ENCODE results near the gene TMEM163. TPM values are rescaled to one million over a fixed set of nuclear protein-coding genes. Genes with fewer than 3 reads are reported as not detected.
A peak's percentile ranks its signal among the peaks of the same experiment; 100 is the strongest.

Gene TMEM163
- total and polyA plus RNA-seq, 3 donors from 2014 or later = 24.0 to 44.3 (median 37.3) TPM

DNA sequence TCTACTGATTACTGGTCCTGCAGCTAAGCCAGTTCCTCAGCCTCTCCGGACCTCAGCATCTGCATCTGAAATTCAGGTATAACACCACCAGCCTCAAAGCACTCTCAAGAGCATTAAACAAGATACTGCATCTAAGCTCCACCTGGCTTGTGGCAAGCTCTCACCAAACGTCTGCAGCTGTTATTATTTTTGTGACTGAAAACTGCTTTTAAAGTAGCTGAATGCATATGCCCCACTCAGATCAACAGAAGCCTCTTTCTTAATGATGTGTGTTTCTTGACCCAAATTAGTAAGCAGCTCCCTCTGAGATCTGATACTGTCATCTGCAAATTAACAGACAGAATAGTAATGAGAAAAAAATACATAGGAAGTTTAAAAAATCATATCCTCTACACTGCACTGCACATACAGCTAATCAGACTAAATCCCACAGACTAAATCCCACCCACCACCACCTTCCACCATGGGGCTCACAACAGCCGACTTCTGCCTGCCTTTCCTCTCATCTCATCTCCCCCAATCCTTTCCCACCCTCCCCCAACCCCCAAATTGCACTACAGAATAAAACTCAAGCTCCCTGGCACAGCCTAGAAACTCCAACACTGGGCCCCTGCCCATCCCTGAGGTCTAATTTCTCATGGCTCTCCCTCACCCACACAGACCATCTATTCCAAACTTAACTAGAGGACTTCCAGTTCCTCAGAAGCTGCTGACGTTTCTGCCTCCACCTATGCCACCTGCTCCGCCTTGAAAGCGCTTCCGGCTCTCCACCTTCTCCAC is 52.9 kb downstream of the TMEM163 start:
- H3K4me3 ChIP-seq = no peak overlapping the region
- peaks cover 7% of the 10 kb centered on the region for H3K4me1 ChIP-seq
- TF ChIP-seq, protein P1, sequence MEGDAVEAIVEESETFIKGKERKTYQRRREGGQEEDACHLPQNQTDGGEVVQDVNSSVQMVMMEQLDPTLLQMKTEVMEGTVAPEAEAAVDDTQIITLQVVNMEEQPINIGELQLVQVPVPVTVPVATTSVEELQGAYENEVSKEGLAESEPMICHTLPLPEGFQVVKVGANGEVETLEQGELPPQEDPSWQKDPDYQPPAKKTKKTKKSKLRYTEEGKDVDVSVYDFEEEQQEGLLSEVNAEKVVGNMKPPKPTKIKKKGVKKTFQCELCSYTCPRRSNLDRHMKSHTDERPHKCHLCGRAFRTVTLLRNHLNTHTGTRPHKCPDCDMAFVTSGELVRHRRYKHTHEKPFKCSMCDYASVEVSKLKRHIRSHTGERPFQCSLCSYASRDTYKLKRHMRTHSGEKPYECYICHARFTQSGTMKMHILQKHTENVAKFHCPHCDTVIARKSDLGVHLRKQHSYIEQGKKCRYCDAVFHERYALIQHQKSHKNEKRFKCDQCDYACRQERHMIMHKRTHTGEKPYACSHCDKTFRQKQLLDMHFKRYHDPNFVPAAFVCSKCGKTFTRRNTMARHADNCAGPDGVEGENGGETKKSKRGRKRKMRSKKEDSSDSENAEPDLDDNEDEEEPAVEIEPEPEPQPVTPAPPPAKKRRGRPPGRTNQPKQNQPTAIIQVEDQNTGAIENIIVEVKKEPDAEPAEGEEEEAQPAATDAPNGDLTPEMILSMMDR (IDR thresholded peaks at IDR 0.05) = no peak
- no peak for TF ChIP-seq POLR2A (IDR thresholded peaks at IDR 0.05)
- WGBS, 2 donors = 86 to 89% methylated on average over 7 of the region's 7 CpGs
- H3K27ac ChIP-seq = no peak overlapping the region
- no peaks in the 10 kb centered on the region for H3K9me3 ChIP-seq
- no peaks in the 10 kb centered on the region for H3K27me3 ChIP-seq
- H3K36me3 ChIP-seq (ENCODE audit: low read depth, missing control alignments) = no peaks in the 10 kb centered on the region
- DNase-seq = no peak
- intact Hi-C loops (cut with DNase I; ENCODE audit: low total_unique reads) = no loop called here

DNA sequence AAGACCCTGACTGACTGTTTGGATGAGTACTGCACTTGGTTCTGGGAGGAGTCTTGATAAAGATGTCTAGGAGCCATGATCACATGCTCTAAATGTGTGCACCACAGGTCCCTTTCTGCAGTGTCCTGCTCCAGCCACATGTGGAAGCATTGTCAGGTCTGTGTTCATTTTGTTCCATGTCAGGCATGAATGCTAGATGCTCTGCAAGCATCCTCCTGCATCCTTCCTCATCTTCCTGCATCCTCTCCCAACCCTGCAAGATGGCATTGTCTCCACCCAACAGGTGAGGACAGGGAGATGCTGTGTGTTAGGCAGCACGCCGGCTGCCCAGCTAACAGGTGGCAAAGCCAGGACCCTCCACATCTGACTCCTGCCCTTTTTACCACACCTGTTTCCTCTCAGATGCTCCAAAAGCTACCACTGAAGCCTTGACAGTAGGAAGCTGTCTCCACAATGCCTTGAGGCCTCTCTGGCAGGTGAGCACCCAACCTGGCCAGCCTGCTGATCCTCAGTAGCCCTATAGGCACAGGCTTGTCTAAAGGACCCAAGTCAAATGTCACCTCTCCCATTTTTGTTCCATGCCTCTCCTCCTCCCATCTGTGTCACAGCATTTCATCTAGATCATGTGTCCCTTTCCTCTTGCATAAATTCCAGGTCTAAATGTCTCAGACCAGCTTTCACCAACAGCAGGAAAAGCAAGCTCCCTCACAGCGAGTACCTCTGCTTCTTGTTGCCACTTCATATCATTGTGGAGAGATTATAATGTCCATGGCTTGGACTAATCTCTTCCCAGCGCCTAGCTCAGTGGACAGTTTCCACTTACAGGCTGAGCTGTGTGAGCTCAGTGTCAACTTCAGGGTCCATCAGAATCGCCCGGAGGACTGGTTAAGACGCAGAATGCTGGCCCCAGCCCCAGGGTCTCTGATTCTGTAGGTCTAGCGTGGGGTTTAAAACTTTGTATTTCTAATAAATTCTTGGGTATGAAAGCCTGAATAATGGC is 55.0 kb downstream of the TMEM163 start:
- 74 to 87% methylated on average over 8 of the region's 8 CpGs for WGBS, 2 donors
- H3K27ac ChIP-seq = no peak overlapping the region
- TF ChIP-seq, protein P1 (IDR thresholded peaks at IDR 0.05) = no peak
- no peak for TF ChIP-seq POLR2A (IDR thresholded peaks at IDR 0.05)
- no peaks in the 10 kb centered on the region for H3K4me1 ChIP-seq
- no peaks in the 10 kb centered on the region for H3K9me3 ChIP-seq
- no peaks in the 10 kb centered on the region for H3K36me3 ChIP-seq (ENCODE audit: low read depth, missing control alignments)
- intact Hi-C loops (cut with DNase I; ENCODE audit: low total_unique reads) = no loop called here
- no peaks in the 10 kb centered on the region for H3K27me3 ChIP-seq
- no peak overlapping the region for H3K4me3 ChIP-seq
- peak; percentile 28 for DNase-seq

DNA sequence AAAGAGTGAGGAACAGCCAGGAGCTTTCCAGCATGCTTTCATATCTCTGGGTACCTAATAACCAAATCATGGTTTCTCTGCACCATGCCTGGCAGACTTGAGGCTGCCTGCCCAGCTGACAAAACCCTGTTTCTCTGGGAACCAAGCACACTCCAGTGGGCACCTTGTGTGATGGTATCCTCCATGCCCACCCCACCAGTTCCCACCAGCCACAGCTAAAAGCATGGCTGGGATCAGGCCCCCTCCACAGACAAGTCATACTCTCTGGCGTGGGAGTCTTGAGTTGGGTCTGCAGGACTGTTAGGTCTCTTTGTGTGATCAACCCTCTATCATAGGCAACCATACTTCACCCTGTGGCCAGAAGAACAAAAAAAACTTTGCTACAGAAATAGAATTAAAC is 56.0 kb downstream of the TMEM163 start:
- Histone ChIP-seq H3K27me3 (no peaks in the 10 kb centered on the region), H3K27ac (no peak overlapping the region), H3K4me1 (no peaks in the 10 kb centered on the region), H3K9me3 (no peaks in the 10 kb centered on the region), H3K36me3 (ENCODE audit: low read depth, missing control alignments) (no peaks in the 10 kb centered on the region), H3K4me3 (no peak overlapping the region)
- TF ChIP-seq, protein P1 (IDR thresholded peaks at IDR 0.05) = no peak
- no peak for TF ChIP-seq POLR2A (IDR thresholded peaks at IDR 0.05)
- 100% methylated on average over 1 of the region's 1 CpG for WGBS, 2 donors
- intact Hi-C loops (cut with DNase I; ENCODE audit: low total_unique reads) = no loop called here
- DNase-seq = no peak

DNA sequence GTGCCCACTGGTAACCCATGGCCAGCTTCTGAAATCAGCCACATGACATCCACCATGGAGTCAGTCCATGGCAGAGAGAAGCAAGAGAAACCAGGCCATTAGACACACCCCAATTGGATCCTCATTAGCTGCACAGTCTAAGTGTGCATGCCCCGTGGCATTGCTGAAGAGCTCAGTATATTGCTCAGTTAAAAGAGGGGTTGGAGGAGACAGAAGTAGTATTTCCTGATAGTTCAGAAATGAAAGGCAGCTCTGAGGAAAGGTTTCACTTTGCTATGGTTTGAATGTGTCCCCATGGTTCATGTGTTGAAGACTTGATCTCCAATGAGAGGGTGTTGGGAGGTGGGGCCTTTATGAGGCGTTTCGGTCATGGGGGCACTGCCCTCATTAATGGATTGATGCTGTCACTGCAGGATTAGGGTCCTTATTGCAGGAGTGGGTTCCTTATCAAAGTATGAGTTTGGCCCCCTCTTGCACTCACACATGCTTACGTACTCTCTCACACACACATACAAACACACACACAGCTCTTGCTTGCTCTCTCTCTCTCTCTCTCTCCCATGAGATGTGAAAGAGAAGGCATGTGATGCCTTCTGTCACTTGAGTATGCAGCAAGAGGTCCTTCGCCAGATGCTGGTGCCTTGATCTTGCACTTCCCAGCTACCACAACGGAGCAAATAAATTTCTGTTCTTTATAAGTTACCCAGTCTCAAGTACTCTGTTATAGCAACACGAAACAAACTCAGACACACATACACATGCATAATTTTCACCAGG is 58.0 kb downstream of the TMEM163 start:
- no peaks in the 10 kb centered on the region for H3K27me3 ChIP-seq
- H3K4me1 ChIP-seq = no peaks in the 10 kb centered on the region
- H3K36me3 ChIP-seq (ENCODE audit: low read depth, missing control alignments) = no peaks in the 10 kb centered on the region
- TF ChIP-seq POLR2A (IDR thresholded peaks at IDR 0.05) = no peak
- TF ChIP-seq, protein P1 (IDR thresholded peaks at IDR 0.05) = no peak
- WGBS, 2 donors = 94% methylated on average over 7 of the region's 7 CpGs
- H3K27ac ChIP-seq = no peak overlapping the region
- no peaks in the 10 kb centered on the region for H3K9me3 ChIP-seq
- intact Hi-C loops (cut with DNase I; ENCODE audit: low total_unique reads) = no loop called here
- DNase-seq = no peak
- no peak overlapping the region for H3K4me3 ChIP-seq
